ENCODE results near the gene CDK11A.
"Not testable (repeated sequence)": the region's sequence is repeated elsewhere in the genome, so short reads cannot be mapped to it uniquely, and the experiment has no call there.

CDK11A gene

GRCh38 chr1:1680031-1680911 lies 43.9 kb downstream of the CDK11A start:
- Histone ChIP-seq H3K4me3 (ENCODE audit: low read depth, low read length) (no peak overlapping the region), H3K36me3 (ENCODE audit: control insufficient read depth, insufficient read depth, low read length) (no peaks in the 10 kb centered on the region), H3K27ac (no peak overlapping the region), H3K9me3 (ENCODE audit: control insufficient read depth, low read length) (no peaks in the 10 kb centered on the region), H3K27me3 (ENCODE audit: control insufficient read depth, insufficient read depth, low read length) (no peaks in the 10 kb centered on the region), H3K4me1 (no peaks in the 10 kb centered on the region), H3K4me2 (ENCODE audit: low read length) (no peak overlapping the region), H2AFZ (no peak overlapping the region), H3K9ac (no peak overlapping the region), H3K79me2 (peaks cover 22% of the 10 kb centered on the region)
- TF ChIP-seq, protein P1, sequence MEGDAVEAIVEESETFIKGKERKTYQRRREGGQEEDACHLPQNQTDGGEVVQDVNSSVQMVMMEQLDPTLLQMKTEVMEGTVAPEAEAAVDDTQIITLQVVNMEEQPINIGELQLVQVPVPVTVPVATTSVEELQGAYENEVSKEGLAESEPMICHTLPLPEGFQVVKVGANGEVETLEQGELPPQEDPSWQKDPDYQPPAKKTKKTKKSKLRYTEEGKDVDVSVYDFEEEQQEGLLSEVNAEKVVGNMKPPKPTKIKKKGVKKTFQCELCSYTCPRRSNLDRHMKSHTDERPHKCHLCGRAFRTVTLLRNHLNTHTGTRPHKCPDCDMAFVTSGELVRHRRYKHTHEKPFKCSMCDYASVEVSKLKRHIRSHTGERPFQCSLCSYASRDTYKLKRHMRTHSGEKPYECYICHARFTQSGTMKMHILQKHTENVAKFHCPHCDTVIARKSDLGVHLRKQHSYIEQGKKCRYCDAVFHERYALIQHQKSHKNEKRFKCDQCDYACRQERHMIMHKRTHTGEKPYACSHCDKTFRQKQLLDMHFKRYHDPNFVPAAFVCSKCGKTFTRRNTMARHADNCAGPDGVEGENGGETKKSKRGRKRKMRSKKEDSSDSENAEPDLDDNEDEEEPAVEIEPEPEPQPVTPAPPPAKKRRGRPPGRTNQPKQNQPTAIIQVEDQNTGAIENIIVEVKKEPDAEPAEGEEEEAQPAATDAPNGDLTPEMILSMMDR (IDR thresholded peaks at IDR 0.05): no peak

DNA sequence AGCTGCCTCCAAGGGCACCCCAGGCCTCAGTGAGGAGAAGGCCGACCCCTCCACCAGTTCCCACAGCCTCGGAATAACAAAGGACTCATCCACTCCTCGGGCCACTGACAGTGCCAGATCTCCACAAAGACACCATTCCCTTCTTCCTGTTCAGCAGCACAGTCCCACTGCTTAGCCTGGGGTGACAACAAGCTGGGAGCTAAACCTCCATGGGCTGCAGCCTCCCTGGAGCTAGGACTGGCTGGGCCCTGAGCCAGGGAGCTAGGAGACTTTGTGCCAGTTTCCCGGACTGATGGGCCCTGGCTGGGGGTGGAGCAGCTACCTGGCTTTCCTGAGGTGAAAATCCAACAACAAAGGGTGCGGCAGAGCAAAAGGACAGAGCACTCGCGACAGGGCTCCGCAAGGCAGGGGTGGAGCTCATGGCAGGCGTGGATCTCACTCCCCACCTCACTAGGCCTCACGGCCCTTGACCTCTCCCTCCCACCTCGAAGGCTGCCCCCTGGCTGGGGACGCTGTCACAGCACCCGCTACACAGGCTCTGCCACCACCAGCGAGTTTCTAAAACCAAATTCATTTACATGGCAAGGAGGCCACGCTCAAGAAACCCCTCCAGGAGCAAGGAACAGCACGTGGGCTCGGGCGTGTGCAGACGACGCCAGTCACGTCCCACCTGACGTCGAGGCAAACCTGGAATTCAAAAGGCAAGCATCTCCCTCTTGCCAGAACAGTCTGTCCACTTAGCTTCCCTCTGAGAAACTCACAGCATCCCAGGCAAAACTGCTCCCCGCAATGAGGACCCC lies 45.4 kb downstream of the CDK11A start:
- Histone ChIP-seq H3K27me3 (ENCODE audit: control insufficient read depth, insufficient read depth, low read length) (no peaks in the 10 kb centered on the region), H3K4me2 (ENCODE audit: low read length) (no peak overlapping the region), H3K9ac (no peak overlapping the region), H3K79me2 (peaks cover 18% of the 10 kb centered on the region), H3K36me3 (ENCODE audit: control insufficient read depth, insufficient read depth, low read length) (no peaks in the 10 kb centered on the region), H3K4me1 (no peaks in the 10 kb centered on the region), H2AFZ (no peak overlapping the region), H3K9me3 (ENCODE audit: control insufficient read depth, low read length) (no peaks in the 10 kb centered on the region), H3K27ac (no peak overlapping the region), H3K4me3 (ENCODE audit: low read depth, low read length) (no peak overlapping the region)
- TF ChIP-seq, protein P1 (IDR thresholded peaks at IDR 0.05): no peak

GRCh38 chr1:1677718-1678580 lies 46.2 kb downstream of the CDK11A start:
- no peaks in the 10 kb centered on the region for H3K27me3 ChIP-seq (ENCODE audit: control insufficient read depth, insufficient read depth, low read length)
- peaks cover 12% of the 10 kb centered on the region for H3K79me2 ChIP-seq
- H3K9me3 ChIP-seq (ENCODE audit: control insufficient read depth, low read length): no peaks in the 10 kb centered on the region
- H3K4me3 ChIP-seq (ENCODE audit: low read depth, low read length): no peak overlapping the region
- H3K9ac ChIP-seq: no peak overlapping the region
- no peaks in the 10 kb centered on the region for H3K4me1 ChIP-seq
- H3K4me2 ChIP-seq (ENCODE audit: low read length): no peak overlapping the region
- TF ChIP-seq, protein P1 (IDR thresholded peaks at IDR 0.05): no peak
- no peak overlapping the region for H2AFZ ChIP-seq
- no peaks in the 10 kb centered on the region for H3K36me3 ChIP-seq (ENCODE audit: control insufficient read depth, insufficient read depth, low read length)
- no peak overlapping the region for H3K27ac ChIP-seq

DNA sequence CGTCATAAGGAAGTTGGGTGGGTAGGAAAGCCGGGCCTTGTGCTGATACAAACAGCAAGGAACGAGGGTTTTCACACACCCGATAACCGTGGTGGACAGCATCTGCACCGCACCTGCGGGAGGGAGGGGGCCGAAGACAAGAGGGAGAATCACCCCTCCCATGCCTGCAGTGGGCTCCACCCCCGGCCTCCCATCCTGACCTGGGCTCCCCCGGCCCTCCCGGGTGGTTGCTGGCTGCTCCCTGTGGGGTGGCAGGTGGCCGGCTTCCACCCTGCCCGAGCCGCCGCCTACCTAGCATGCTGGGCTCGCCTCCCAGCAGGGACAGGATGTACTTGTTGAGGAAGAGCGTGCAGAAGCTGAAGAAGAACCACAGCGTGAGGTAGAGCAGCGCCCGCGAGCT lies 48.1 kb downstream of the CDK11A start:
- not testable (repeated sequence) for H3K4me2 ChIP-seq (ENCODE audit: low read length); H3K27ac ChIP-seq; H3K9me3 ChIP-seq (ENCODE audit: control insufficient read depth, low read length); H3K4me1 ChIP-seq; H3K27me3 ChIP-seq (ENCODE audit: control insufficient read depth, insufficient read depth, low read length); H3K4me3 ChIP-seq (ENCODE audit: low read depth, low read length); H3K36me3 ChIP-seq (ENCODE audit: control insufficient read depth, insufficient read depth, low read length); H3K9ac ChIP-seq; H2AFZ ChIP-seq
- H3K79me2 ChIP-seq: peaks cover 11% of the 10 kb centered on the region

GRCh38 chr1:1675218-1675617 lies 48.9 kb downstream of the CDK11A start:
- H3K9me3 ChIP-seq (ENCODE audit: control insufficient read depth, low read length); H3K27ac ChIP-seq; H3K36me3 ChIP-seq (ENCODE audit: control insufficient read depth, insufficient read depth, low read length); H3K9ac ChIP-seq; H2AFZ ChIP-seq; H3K4me2 ChIP-seq (ENCODE audit: low read length); H3K4me1 ChIP-seq; H3K4me3 ChIP-seq (ENCODE audit: low read depth, low read length); H3K79me2 ChIP-seq; H3K27me3 ChIP-seq (ENCODE audit: control insufficient read depth, insufficient read depth, low read length): not testable (repeated sequence)

- H3K27ac ChIP-seq, H3K9ac ChIP-seq: not testable (repeated sequence)
These were observed 49.4 kb downstream of the CDK11A start for GRCh38 chr1:1674806-1675205.

More at GRCh38 chr1:1674806-1675205, 49.4 kb downstream of the CDK11A start:
- H3K79me2 ChIP-seq; H2AFZ ChIP-seq; H3K4me3 ChIP-seq (ENCODE audit: low read depth, low read length); H3K4me1 ChIP-seq; H3K4me2 ChIP-seq (ENCODE audit: low read length); H3K27me3 ChIP-seq (ENCODE audit: control insufficient read depth, insufficient read depth, low read length); H3K9me3 ChIP-seq (ENCODE audit: control insufficient read depth, low read length); H3K36me3 ChIP-seq (ENCODE audit: control insufficient read depth, insufficient read depth, low read length): not testable (repeated sequence)

Data from parathyroid adenoma (tissue), 2 donors.